Uterus (tissue), 2 donors: ENCODE results near the gene SOCS6.

Source experiments
- CTCF ChIP-seq, 4 experiments: fragments of 200-600 bp in 2 of 4; fragments of 450-650 bp in 2 of 4; sonication (generic) in 2 of 4; IDR thresholded peaks; one replicate each; pipeline ENCODE4 v1.5.1; 2016 to 2019; ENCODE audit warnings: antibody characterized with exemption in 4 of 4, mild to moderate bottlenecking in 2 of 4, moderate library complexity in 1 of 4
- POLR2A ChIP-seq, 2 donors: fragments of 450-650 bp; IDR thresholded peaks; one replicate each; pipeline ENCODE4 v1.6.1; 2016; ENCODE audit warnings: antibody characterized with exemption in 2 of 2, mild to moderate bottlenecking in 1 of 2, moderate library complexity in 1 of 2

GRCh38 chr18:70314151-70314782 is 25.4 kb downstream of the SOCS6 start:
- no peak for TF ChIP-seq CTCF (IDR thresholded peaks at IDR 0.05)
- no peak for TF ChIP-seq POLR2A (IDR thresholded peaks at IDR 0.05)
